AG09309 (cell line): ENCODE data around the gene GALNT18.

Experiments
- DNase-seq: peaks from one replicate; pipeline ENCODE4 v3.0.0-alpha.2; 2010; ENCODE audit warnings: low read depth
- H3K4me3 ChIP-seq: 2 replicates; pipeline ENCODE4 v1.5.1; 2011; ENCODE audit warnings: mild to moderate bottlenecking, low read depth, low read length, moderate library complexity; ENCODE audit not compliant: control insufficient read depth
- CTCF ChIP-seq: IDR thresholded peaks from 2 replicates; pipeline ENCODE4 v1.5.1; 2011; ENCODE audit warnings: mild to moderate bottlenecking, low read depth, low read length, inconsistent platforms; ENCODE audit not compliant: insufficient read depth, control insufficient read depth; ENCODE audit errors: missing control alignments

Gene GALNT18

GRCh38 chr11:11446967-11447366, 174.8 kb downstream of the GALNT18 start:
- TF ChIP-seq CTCF = no peak
- no peak for DNase-seq
- H3K4me3 ChIP-seq = no peak overlapping the region

- DNase-seq = no peak
Measured at GRCh38 chr11:11446564-11446963, 175.2 kb downstream of the GALNT18 start.

GRCh38 chr11:11445441-11446185, 176.2 kb downstream of the GALNT18 start:
- no peak overlapping the region for H3K4me3 ChIP-seq

More at GRCh38 chr11:11446564-11446963, 175.2 kb downstream of the GALNT18 start:
- no peak for TF ChIP-seq CTCF
- no peak overlapping the region for H3K4me3 ChIP-seq

GRCh38 chr11:11444804-11445131, 177.0 kb downstream of the GALNT18 start:
- no peak for DNase-seq
- H3K4me3 ChIP-seq = no peak overlapping the region
- TF ChIP-seq CTCF = no peak

More at GRCh38 chr11:11445441-11446185, 176.2 kb downstream of the GALNT18 start:
- DNase-seq = no peak
- TF ChIP-seq CTCF = no peak

GRCh38 chr11:11444027-11444803, 177.6 kb downstream of the GALNT18 start:
- DNase-seq = no peak
- no peak for TF ChIP-seq CTCF
- no peak overlapping the region for H3K4me3 ChIP-seq

- DNase-seq = no peak
- no peak for TF ChIP-seq CTCF
- no peak overlapping the region for H3K4me3 ChIP-seq
Measured at GRCh38 chr11:11442791-11443190, 179.0 kb downstream of the GALNT18 start.
